Stimulated activated CD8-positive, alpha-beta memory T cell treated with anti-CD3 and anti-CD28 coated beads, Interleukin-4, amount 100 ng/mL, for 1 hour (primary cell): ENCODE measurements around the gene NXPE3.

ENCODE experiments used
- DNase-seq, 2 donors: peaks; one replicate each; pipeline ENCODE4 v3.0.0-alpha.2; 2020; ENCODE audit warnings: low read depth in 2 of 2, low spot score in 1 of 2

Gene NXPE3

GRCh38 chr3:101873619-101874018 lies 94.6 kb downstream of the NXPE3 start:
- no peak for DNase-seq

GRCh38 chr3:101876142-101876541 lies 97.1 kb downstream of the NXPE3 start:
- DNase-seq: no peak
